Upper lobe of left lung (tissue), 6 donors: ENCODE measurements around the gene CENPP. TPM values are rescaled to one million over a fixed set of nuclear protein-coding genes. Genes with fewer than 3 reads are reported as not detected.
"Not testable (repeated sequence)": the region's sequence is repeated elsewhere in the genome, so short reads cannot be mapped to it uniquely, and the experiment has no call there.

ENCODE experiments used
- ATAC-seq, 2 donors: fragments of 200-7000 bp; cut with Tn5 transposase; one replicate each; pipeline ENCODE4 v1.9.1; 2022; ENCODE audit warnings: mild to moderate bottlenecking in 2 of 2, moderate library complexity in 2 of 2; ENCODE audit not compliant: low FRiP score in 2 of 2
- DNase-seq, 2 donors: peaks; one replicate each; pipeline ENCODE4 v3.0.0-alpha.2; 2019 to 2020
- H3K27ac ChIP-seq, 4 donors: fragments of 200-600 bp; sonication (generic); one replicate each; pipeline ENCODE4 v1.5.1; 2016 to 2019
- H3K27me3 ChIP-seq, 4 donors: fragments of 200-600 bp; sonication (generic); one replicate each; pipeline ENCODE4 v1.5.1; 2017 to 2019
- H3K36me3 ChIP-seq, 4 donors: fragments of 200-600 bp; sonication (generic); one replicate each; pipeline ENCODE4 v1.5.1; 2016 to 2019
- H3K4me1 ChIP-seq, 4 donors: fragments of 200-600 bp; sonication (generic); one replicate each; pipeline ENCODE4 v1.5.1; 2018 to 2019
- H3K4me3 ChIP-seq, 4 donors: fragments of 200-600 bp; sonication (generic); one replicate each; pipeline ENCODE4 v1.5.1; 2017 to 2019; ENCODE audit warnings: mild to moderate bottlenecking in 2 of 4, moderate library complexity in 1 of 4
- H3K9me3 ChIP-seq, 4 donors: fragments of 200-600 bp; sonication (generic); one replicate each; pipeline ENCODE4 v1.5.1; 2018 to 2019
- EP300 ChIP-seq, 4 donors: sonication (generic); formaldehyde crosslinking; IDR thresholded peaks; one replicate each; pipeline ENCODE4 v1.5.1; 2017; ENCODE audit warnings: antibody characterized with exemption in 4 of 4, control low read depth in 2 of 4
- POLR2A ChIP-seq, 4 donors: fragments of 450-650 bp; IDR thresholded peaks; one replicate each; pipeline ENCODE4 v1.5.1; 2016 to 2017; ENCODE audit warnings: antibody characterized with exemption in 4 of 4, mild to moderate bottlenecking in 2 of 4
- POLR2AphosphoS5 ChIP-seq, 2 donors: sonication (generic); formaldehyde crosslinking; IDR thresholded peaks; one replicate each; pipeline ENCODE4 v1.5.1; 2017; ENCODE audit warnings: antibody characterized with exemption in 2 of 2
- WGBS, 2 donors: methylation state at CpG; one replicate each; pipeline ENCODE4 v1.1.5; 2017 to 2018; 5-methylcytosine and 5-hydroxymethylcytosine counted together
- total RNA-seq, 6 donors: library from RNA; depleted of rRNA in 4 of 6; stranded (reverse); fragments of >200 nt in 4 of 6; gene quantifications; one replicate each; pipeline versions ENCODE4 v1.1.0 to v1.2.1, GENCODE V29; 2016 to 2021
- TF ChIP-seq, protein P1 (sequence below), 6 experiments: fragments of 450-650 bp in 4 of 6; fragments of 200-600 bp in 2 of 6; sonication (generic) in 2 of 6; IDR thresholded peaks; one replicate each; pipeline ENCODE4 v1.5.1; 2016 to 2019; ENCODE audit warnings: antibody characterized with exemption in 6 of 6
- donor health status: DM: no; HTN: no; CAD: no; lungs with moderate emphysema.
- donor health status: DM: no; HTN: yes; CAD: no; lungs with severe emphysema.

CENPP gene
- total RNA-seq, 6 donors from 2014 or later, result 2.9 to 17.8 (median 4.9) TPM

- peaks cover 0 to 11% (median 6%) of the 10 kb centered on the region in 4 donors for H3K4me1 ChIP-seq
- no peaks in the 10 kb centered on the region for H3K36me3 ChIP-seq
- 24 to 39% methylated on average over 3 of the region's 3 CpGs for WGBS, 2 donors
- DNase-seq, result peak in 1 of 2 donors; percentile 63
- peak; percentile 51 to 80 for ATAC-seq
- peak overlapping the region in 2 of 4 donors; percentile 19 to 26 for H3K27ac ChIP-seq
- TF ChIP-seq POLR2AphosphoS5 (IDR thresholded peaks at IDR 0.05), result peak in 1 of 2 donors; percentile 63
- TF ChIP-seq EP300 (IDR thresholded peaks at IDR 0.05), result no peak
- H3K4me3 ChIP-seq, result no peak overlapping the region
- no peaks in the 10 kb centered on the region for H3K9me3 ChIP-seq
- H3K27me3 ChIP-seq, result no peaks in the 10 kb centered on the region
Measured at GRCh38 chr9:92406477-92406876, 80.7 kb downstream of the CENPP start.

DNA sequence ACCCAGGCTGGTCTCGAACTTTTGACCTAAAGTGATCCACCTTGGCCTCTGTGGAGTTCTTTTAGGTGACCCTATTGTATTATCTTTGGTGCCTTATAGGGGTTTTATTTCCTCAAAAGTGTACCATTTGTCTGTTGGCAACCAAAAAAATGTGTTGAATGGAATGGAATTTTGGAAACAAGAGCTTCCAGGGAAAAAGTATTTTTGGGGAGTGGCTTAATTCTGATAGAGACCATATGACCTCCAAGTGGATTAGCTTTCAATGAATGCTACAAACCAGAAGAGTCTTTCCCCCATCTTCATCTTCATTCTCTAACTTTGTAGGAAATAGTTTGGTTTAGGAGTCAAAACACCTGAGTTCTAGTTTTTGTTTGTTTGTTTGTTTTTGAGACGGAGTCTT lies 82.1 kb downstream of the CENPP start:
- Histone ChIP-seq H3K9me3 (no peaks in the 10 kb centered on the region), H3K4me3 (no peak overlapping the region), H3K27me3 (no peaks in the 10 kb centered on the region), H3K4me1 (peaks cover 0 to 11% (median 6%) of the 10 kb centered on the region in 4 donors), H3K27ac (no peak overlapping the region), H3K36me3 (no peaks in the 10 kb centered on the region)
- WGBS, 2 donors, result 90 to 92% methylated on average over 2 of the region's 2 CpGs
- TF ChIP-seq EP300 (IDR thresholded peaks at IDR 0.05) (no peak), POLR2AphosphoS5 (IDR thresholded peaks at IDR 0.05) (no peak), POLR2A (IDR thresholded peaks at IDR 0.05) (no peak)
- TF ChIP-seq, protein P1, sequence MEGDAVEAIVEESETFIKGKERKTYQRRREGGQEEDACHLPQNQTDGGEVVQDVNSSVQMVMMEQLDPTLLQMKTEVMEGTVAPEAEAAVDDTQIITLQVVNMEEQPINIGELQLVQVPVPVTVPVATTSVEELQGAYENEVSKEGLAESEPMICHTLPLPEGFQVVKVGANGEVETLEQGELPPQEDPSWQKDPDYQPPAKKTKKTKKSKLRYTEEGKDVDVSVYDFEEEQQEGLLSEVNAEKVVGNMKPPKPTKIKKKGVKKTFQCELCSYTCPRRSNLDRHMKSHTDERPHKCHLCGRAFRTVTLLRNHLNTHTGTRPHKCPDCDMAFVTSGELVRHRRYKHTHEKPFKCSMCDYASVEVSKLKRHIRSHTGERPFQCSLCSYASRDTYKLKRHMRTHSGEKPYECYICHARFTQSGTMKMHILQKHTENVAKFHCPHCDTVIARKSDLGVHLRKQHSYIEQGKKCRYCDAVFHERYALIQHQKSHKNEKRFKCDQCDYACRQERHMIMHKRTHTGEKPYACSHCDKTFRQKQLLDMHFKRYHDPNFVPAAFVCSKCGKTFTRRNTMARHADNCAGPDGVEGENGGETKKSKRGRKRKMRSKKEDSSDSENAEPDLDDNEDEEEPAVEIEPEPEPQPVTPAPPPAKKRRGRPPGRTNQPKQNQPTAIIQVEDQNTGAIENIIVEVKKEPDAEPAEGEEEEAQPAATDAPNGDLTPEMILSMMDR (IDR thresholded peaks at IDR 0.05), result no peak
- ATAC-seq (no peak), DNase-seq (no peak)

GRCh38 chr9:92408747-92409478 lies 83.2 kb downstream of the CENPP start:
- DNase-seq (no peak), ATAC-seq (no peak)
- H3K27me3 ChIP-seq, result no peaks in the 10 kb centered on the region
- H3K9me3 ChIP-seq, result no peaks in the 10 kb centered on the region
- no peak for TF ChIP-seq EP300 (IDR thresholded peaks at IDR 0.05)
- no peak for TF ChIP-seq POLR2A (IDR thresholded peaks at IDR 0.05)
- no peak for TF ChIP-seq POLR2AphosphoS5 (IDR thresholded peaks at IDR 0.05)
- TF ChIP-seq, protein P1 (IDR thresholded peaks at IDR 0.05), result no peak
- no peak overlapping the region for H3K4me3 ChIP-seq
- H3K4me1 ChIP-seq, result peaks cover 0 to 11% (median 6%) of the 10 kb centered on the region in 4 donors
- H3K27ac ChIP-seq, result no peak overlapping the region
- WGBS, 2 donors, result 90 to 96% methylated on average over 2 of the region's 2 CpGs
- no peaks in the 10 kb centered on the region for H3K36me3 ChIP-seq

- WGBS, 2 donors, result 84 to 85% methylated on average over 4 of the region's 4 CpGs
- H3K4me1 ChIP-seq, result peaks cover 0 to 11% (median 3%) of the 10 kb centered on the region in 4 donors
- not testable (repeated sequence) for H3K27ac ChIP-seq
Measured at GRCh38 chr9:92411157-92411556, 85.4 kb downstream of the CENPP start.

GRCh38 chr9:92414566-92414965 lies 88.8 kb downstream of the CENPP start:
- Histone ChIP-seq H3K4me1 (no peaks in the 10 kb centered on the region), H3K27me3 (no peaks in the 10 kb centered on the region), H3K4me3 (no peak overlapping the region), H3K36me3 (no peaks in the 10 kb centered on the region), H3K9me3 (no peaks in the 10 kb centered on the region), H3K27ac (no peak overlapping the region)
- 53 to 59% methylated on average over 1 of the region's 1 CpG for WGBS, 2 donors
- TF ChIP-seq POLR2A (IDR thresholded peaks at IDR 0.05), result no peak
- TF ChIP-seq POLR2AphosphoS5 (IDR thresholded peaks at IDR 0.05), result no peak
- TF ChIP-seq, protein P1 (IDR thresholded peaks at IDR 0.05), result no peak
- no peak for TF ChIP-seq EP300 (IDR thresholded peaks at IDR 0.05)
- ATAC-seq (no peak), DNase-seq (no peak)

More at GRCh38 chr9:92411157-92411556, 85.4 kb downstream of the CENPP start:
- not testable (repeated sequence) for H3K4me3 ChIP-seq, H3K27me3 ChIP-seq, H3K9me3 ChIP-seq, DNase-seq, H3K36me3 ChIP-seq
- peak in 1 of 2 donors; percentile 33 for ATAC-seq
